Endodermal cell (in vitro differentiated cells): ENCODE data around the gene PLA2G4C. TPM values are rescaled to one million over a fixed set of nuclear protein-coding genes. Genes with fewer than 3 reads are reported as not detected.

ENCODE experiments used
- DNase-seq: peaks from one replicate; pipeline ENCODE4 v3.0.0-alpha.2; 2017
- H3K27ac ChIP-seq: 2 replicates; pipeline ENCODE4 v1.5.1; 2013; ENCODE audit warnings: mild to moderate bottlenecking, low read depth, low read length, moderate library complexity
- H3K27me3 ChIP-seq: 2 replicates; pipeline ENCODE4 v1.6.1; 2013; ENCODE audit warnings: mild to moderate bottlenecking, low read length, moderate library complexity; ENCODE audit not compliant: insufficient read depth, control insufficient read depth, poor library complexity, severe bottlenecking
- H3K36me3 ChIP-seq: 2 replicates; pipeline ENCODE4 v1.7.0; 2013; ENCODE audit warnings: mild to moderate bottlenecking, low read length, moderate library complexity; ENCODE audit not compliant: control insufficient read depth, insufficient read depth
- H3K4me1 ChIP-seq: one replicate; pipeline ENCODE4 v1.7.0; 2013; ENCODE audit warnings: low read length; ENCODE audit not compliant: control insufficient read depth, insufficient read depth
- H3K4me3 ChIP-seq: 2 replicates; pipeline ENCODE4 v1.5.1; 2013; ENCODE audit warnings: mild to moderate bottlenecking, low read length, moderate library complexity
- H3K9ac ChIP-seq: 2 replicates; pipeline ENCODE4 v1.6.1; 2013; ENCODE audit warnings: mild to moderate bottlenecking, low read length, moderate library complexity; ENCODE audit not compliant: poor library complexity, severe bottlenecking; ENCODE audit errors: extremely low read depth
- H3K9me3 ChIP-seq: 2 replicates; pipeline ENCODE4 v1.6.1; 2013; ENCODE audit warnings: mild to moderate bottlenecking, low read length, moderate library complexity; ENCODE audit not compliant: control insufficient read depth
- H3K27ac Mint-ChIP-seq: 2 replicates; pipeline ENCODE4 v1.8.0; 2020; ENCODE audit warnings: mixed read lengths
- H3K27me3 Mint-ChIP-seq: 2 replicates; pipeline ENCODE4 v1.8.0; 2021; ENCODE audit warnings: mild to moderate bottlenecking, mixed read lengths; ENCODE audit not compliant: insufficient read depth
- H3K36me3 Mint-ChIP-seq: 2 replicates; pipeline ENCODE4 v1.8.0; 2020; ENCODE audit warnings: low read depth, mixed read lengths
- H3K4me1 Mint-ChIP-seq: 2 replicates; pipeline ENCODE4 v1.8.0; 2020; ENCODE audit warnings: mixed read lengths
- H3K4me3 Mint-ChIP-seq: 2 replicates; pipeline ENCODE4 v1.8.0; 2020; ENCODE audit warnings: mild to moderate bottlenecking, moderate library complexity, mixed read lengths
- H3K9me3 Mint-ChIP-seq: 2 replicates; pipeline ENCODE4 v1.8.0; 2020; ENCODE audit warnings: mild to moderate bottlenecking, mixed read lengths
- WGBS, 2 experiments: methylation state at CpG; one replicate each; pipeline versions ENCODE4 v1.1.5 to v1.1.7; 2013; ENCODE audit warnings: missing lambda C conversion rate in 2 of 2, mixed read lengths in 1 of 2; ENCODE audit not compliant: insufficient coverage in 1 of 2, insufficient read length in 1 of 2; 5-methylcytosine and 5-hydroxymethylcytosine counted together
- total RNA-seq, 2 donors: library from RNA; stranded (reverse); fragmentation: NEBNext Ultra II Directional in 1 of 2; extraction: Animal tissue kit (Norgen Biotek cat#: 25700) in 1 of 2; gene quantifications; 2 replicates in 1 of 2; 3 replicates in 1 of 2; pipeline ENCODE4 v1.2.1, GENCODE V29; 2021
- TF ChIP-seq, protein P1 (sequence below): fragments of 200-600 bp; sonication (generic); conservative IDR thresholded peaks from 2 replicates; pipeline ENCODE4 v1.5.0; 2021; ENCODE audit warnings: antibody characterized with exemption, mild to moderate bottlenecking

PLA2G4C gene
- total RNA-seq, 2 donors from 2014 or later, result 1.3 to 1.4 TPM

- no peak overlapping the region for H3K9ac ChIP-seq
- H3K4me1 ChIP-seq, result no peaks in the 10 kb centered on the region
- H3K4me3 ChIP-seq, result no peak overlapping the region
- Mint-ChIP-seq H3K4me3 (no peak overlapping the region), H3K27me3 (no peaks in the 10 kb centered on the region), H3K36me3 (peaks cover 42% of the 10 kb centered on the region), H3K9me3 (no peaks in the 10 kb centered on the region), H3K4me1 (no peaks in the 10 kb centered on the region), H3K27ac (peak overlapping the region; percentile 61)
- H3K36me3 ChIP-seq, result peaks cover 37% of the 10 kb centered on the region
- no peaks in the 10 kb centered on the region for H3K9me3 ChIP-seq
- peak; percentile 87 for DNase-seq
- no peaks in the 10 kb centered on the region for H3K27me3 ChIP-seq
- 49 to 74% methylated on average over 5 to 8 of the region's 8 CpGs for WGBS, 2 experiments
- TF ChIP-seq, protein P1, sequence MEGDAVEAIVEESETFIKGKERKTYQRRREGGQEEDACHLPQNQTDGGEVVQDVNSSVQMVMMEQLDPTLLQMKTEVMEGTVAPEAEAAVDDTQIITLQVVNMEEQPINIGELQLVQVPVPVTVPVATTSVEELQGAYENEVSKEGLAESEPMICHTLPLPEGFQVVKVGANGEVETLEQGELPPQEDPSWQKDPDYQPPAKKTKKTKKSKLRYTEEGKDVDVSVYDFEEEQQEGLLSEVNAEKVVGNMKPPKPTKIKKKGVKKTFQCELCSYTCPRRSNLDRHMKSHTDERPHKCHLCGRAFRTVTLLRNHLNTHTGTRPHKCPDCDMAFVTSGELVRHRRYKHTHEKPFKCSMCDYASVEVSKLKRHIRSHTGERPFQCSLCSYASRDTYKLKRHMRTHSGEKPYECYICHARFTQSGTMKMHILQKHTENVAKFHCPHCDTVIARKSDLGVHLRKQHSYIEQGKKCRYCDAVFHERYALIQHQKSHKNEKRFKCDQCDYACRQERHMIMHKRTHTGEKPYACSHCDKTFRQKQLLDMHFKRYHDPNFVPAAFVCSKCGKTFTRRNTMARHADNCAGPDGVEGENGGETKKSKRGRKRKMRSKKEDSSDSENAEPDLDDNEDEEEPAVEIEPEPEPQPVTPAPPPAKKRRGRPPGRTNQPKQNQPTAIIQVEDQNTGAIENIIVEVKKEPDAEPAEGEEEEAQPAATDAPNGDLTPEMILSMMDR, result peak; percentile 86
- H3K27ac ChIP-seq, result no peak overlapping the region
Observed at GRCh38 chr19:48152551-48152950, 41.9 kb upstream of the PLA2G4C start.

GRCh38 chr19:48149430-48149829, 38.8 kb upstream of the PLA2G4C start:
- DNase-seq, result no peak
- H3K27ac ChIP-seq, result no peak overlapping the region
- Mint-ChIP-seq H3K4me3 (no peak overlapping the region), H3K27me3 (no peaks in the 10 kb centered on the region), H3K4me1 (no peaks in the 10 kb centered on the region), H3K27ac (no peak overlapping the region), H3K9me3 (no peaks in the 10 kb centered on the region), H3K36me3 (peaks cover 55% of the 10 kb centered on the region)
- H3K9ac ChIP-seq, result no peak overlapping the region
- no peaks in the 10 kb centered on the region for H3K27me3 ChIP-seq
- H3K4me3 ChIP-seq, result no peak overlapping the region
- no peaks in the 10 kb centered on the region for H3K4me1 ChIP-seq
- no peaks in the 10 kb centered on the region for H3K9me3 ChIP-seq
- TF ChIP-seq, protein P1, result no peak
- WGBS, 2 experiments, result 93% methylated on average over 3 to 6 of the region's 6 CpGs
- peaks cover 49% of the 10 kb centered on the region for H3K36me3 ChIP-seq

DNA sequence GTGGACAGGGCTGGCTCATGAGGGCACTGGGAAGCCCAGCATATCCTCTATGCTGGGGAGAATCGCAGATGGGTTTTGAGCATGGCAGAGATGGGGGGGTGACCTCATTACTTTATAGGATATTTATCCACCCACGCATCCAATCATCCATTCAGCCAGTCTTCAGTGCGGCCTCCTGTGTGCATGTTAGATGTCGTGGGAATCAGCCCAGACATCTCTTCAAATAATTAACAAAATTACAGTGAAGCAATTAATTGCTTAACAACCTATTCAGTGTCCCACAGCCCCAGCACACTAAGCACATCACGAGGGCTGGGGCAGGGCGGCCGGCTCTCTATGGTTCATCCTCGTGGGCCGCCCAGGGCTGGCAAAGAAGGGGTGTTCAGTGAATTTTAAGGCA, 38.0 kb upstream of the PLA2G4C start:
- Mint-ChIP-seq H3K27me3 (no peaks in the 10 kb centered on the region), H3K36me3 (peaks cover 63% of the 10 kb centered on the region), H3K9me3 (no peaks in the 10 kb centered on the region), H3K27ac (no peak overlapping the region), H3K4me3 (no peak overlapping the region), H3K4me1 (no peaks in the 10 kb centered on the region)
- DNase-seq, result no peak
- Histone ChIP-seq H3K27me3 (no peaks in the 10 kb centered on the region), H3K9me3 (no peaks in the 10 kb centered on the region), H3K36me3 (peaks cover 49% of the 10 kb centered on the region), H3K27ac (no peak overlapping the region), H3K4me1 (no peaks in the 10 kb centered on the region), H3K4me3 (no peak overlapping the region), H3K9ac (no peak overlapping the region)
- WGBS, 2 experiments, result 96 to 98% methylated on average over 6 to 9 of the region's 9 CpGs
- TF ChIP-seq, protein P1, result no peak
